Effector CD8-positive, alpha-beta T cell (primary cell): ENCODE results near the gene AKNA.
"Not testable (repeated sequence)": the region's sequence is repeated elsewhere in the genome, so short reads cannot be mapped to it uniquely, and the experiment has no call there.

Source experiments
- DNase-seq: peaks from one replicate; lab custom pipeline; 2025; lab: John Stamatoyannopoulos, UW

Gene AKNA

DNA sequence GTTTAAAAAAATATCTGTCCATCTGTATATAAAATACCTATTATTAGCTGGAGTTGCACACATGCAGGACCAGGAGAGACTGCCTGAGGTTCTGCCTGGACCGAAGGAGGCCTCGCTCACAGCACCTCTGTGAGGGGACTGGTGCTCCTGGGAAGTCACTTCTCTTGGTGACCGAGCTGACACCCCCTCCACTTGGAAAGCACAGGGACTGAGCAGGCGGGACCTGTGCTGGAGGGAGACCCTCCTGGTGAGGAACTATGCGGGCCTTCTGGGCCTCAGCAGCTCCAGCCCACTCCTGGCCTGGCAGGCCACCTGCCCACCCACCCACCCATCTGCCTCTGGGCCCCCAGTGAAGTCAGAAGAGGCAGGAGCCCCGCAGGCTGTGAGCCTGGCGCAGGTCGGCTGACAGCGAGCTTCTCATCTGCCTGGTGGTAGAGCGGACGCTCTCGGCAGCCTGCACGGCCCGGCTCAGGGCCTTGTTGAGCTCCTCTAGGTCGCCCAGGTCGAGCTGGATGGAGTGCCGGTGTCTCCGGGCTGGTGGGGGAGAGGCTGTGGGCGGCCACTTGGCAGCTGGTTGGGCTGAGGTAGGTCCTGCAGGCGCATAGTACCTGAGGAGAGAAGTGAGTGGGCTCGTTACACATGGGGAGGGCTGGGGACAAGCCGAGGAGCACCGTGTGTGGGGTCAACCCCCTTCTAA, 50.9 kb downstream of the AKNA start:
- no peak for DNase-seq

DNA sequence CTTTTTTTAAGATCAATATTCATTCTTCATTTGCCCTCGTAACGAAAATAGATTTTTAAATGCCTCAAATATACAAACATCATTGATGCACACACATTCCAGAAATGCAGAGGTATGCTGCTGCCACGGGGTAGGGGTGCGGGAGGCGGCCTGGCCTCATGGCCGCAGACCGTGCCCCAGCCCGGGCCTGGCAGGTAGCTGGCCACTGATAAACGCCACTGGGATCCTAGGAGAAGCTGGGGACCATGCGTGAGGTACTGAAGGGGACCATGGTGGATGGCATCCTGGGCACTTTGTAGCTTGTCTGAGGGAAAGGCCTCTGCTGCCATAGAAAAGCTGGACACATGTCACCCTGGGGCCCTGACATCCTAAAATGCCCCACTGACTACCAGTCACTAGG, 51.6 kb downstream of the AKNA start:
- no peak for DNase-seq

DNA sequence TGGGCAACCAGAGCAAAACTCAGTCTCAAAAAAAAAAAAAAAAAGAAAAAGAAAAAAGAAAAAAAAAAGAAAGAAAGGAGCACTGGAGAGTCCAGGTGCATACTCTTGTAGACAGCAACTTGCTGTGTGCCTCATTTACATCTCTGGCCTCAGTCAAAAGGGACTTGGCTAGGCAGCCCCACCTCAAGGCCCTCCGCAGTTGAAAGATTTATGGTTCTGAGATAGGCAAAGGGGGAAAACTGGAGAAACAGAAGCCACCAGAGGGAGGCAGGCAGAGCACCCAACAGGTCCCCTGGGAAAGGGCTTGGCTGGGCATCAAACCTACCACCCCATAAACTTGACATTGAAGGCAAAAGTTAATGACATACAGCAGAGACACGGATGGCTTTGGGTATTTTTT, 52.0 kb downstream of the AKNA start:
- no peak for DNase-seq

DNA sequence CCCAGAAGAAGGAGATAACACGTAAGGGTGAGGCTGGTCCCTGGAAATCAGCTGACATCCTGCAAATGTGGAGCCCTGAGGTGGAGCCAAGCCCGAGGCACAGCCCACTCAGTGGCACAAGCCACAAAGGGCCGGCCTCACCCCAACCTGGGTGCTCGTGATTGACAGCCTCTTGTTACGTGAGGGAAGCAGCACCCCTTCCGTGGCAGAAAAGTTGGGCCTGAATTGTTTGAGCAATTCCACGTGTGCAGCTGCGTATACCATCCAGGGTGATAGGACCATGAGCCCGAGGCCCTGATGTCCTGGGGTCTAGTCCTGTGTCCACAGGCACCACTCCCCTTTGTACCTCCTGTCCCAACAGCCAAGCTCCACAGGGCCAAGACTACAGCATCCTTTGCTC, 53.3 kb downstream of the AKNA start:
- DNase-seq, result no peak

DNA sequence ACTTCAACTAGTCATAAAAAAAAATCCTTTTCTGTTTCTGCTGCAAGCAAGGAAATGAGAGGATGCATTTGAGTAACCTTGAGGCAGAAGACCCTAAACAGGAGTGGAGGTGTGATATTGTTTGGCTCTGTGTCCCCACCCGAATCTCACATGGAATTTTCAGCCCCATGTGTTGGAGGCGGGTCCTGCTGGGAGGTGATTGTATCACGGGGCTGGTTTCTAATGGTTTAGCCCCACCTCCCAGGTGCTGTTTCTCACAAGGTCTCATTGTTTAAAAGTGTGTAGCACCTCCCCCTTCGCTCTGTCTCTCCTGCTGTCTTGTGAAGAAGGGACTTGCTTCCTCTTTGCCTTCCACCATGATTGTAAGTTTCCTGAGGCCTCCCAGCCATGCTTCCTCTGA, 54.1 kb downstream of the AKNA start:
- not testable (repeated sequence) for DNase-seq

DNA sequence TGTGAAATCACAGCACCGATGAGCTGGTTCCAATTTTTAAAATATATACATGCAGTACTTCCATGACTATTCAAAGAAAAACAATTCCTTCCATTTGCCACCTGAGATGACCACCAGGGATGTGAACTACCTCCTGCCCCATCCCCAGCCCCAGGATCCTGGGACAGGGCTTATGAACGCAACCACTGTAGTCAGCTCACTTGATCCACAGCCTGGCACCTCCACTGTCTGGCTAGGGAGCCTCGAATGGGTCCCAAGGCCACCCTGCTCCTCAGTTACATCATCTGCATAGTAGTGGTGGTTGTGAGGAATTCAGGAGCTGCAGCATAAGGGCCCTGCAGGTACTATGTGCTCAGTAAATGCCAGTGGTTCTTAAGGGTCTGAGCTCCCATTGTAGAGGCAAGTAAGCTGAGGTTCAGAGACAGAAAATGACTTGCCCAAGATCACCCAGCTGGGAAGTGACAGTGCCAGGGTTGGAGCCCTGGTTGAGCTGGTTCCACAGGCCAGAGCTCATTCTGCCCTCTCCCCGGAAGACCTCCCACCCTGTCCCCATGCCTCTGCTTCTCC, 55.2 kb downstream of the AKNA start:
- not testable (repeated sequence) for DNase-seq

DNA sequence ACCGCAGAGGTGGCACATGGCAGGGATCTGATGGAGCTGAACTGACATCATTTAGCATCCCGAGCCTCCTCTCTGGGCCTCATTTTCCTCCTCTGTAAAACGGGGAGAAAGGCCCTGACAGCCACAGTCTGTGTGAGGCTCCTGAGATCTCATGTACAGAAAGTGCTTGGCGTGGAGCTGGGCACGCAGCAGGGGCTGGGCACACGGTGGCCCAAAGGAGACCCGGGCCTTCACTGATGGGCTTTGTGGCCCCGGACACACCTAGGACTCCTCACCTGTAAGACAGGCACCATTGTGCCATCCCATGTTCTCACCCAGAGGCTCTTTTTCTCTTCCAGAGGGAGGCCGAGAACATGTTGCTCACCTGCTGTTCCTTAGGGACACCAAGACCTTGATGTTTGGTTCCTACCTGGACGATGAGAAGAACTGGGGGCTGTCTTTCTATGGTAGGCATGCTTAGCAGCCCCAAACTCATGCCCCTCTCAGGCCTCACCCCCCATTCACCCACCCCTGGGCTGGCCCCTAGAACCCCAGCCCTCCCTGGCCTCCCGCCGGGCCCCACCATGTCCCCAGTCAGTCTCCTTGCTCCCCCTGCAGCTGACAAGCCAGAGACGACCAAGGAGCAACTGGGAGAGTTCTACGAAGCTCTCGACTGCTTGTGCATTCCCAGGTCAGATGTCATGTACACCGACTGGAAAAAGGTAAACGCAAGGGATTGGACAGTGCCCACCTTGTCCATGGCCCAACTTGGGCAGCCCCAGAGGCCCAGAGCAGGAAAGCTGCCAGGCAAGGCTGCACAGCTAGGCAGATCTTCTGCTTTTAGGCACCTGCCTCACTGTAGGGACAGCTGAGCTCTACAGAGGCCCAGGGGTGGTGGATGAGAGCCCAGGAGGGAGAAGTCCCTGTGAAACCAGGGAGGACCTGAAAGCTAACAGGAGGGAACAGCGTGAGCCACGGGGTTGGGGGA, 56.3 kb downstream of the AKNA start:
- DNase-seq, result not testable (repeated sequence)

DNA sequence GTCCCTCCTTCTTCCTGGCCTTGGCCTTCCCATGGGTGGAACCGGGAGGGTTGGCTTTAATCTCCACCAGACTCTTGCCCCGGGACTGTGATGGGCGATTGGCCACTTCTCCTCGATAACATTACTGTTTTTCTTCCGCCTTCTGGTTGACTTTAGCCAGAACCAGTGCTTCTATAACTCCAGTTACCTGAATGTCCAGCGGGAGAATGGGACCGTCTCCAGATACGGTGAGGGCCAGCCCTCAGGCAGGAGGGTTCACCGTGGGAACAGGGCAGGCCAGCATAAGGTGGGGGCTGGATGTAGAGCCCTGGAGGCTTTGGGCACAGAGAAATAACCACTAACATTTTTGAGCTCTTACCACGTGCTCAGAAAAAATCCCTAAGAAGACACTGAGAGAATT, 57.1 kb downstream of the AKNA start:
- no peak for DNase-seq

DNA sequence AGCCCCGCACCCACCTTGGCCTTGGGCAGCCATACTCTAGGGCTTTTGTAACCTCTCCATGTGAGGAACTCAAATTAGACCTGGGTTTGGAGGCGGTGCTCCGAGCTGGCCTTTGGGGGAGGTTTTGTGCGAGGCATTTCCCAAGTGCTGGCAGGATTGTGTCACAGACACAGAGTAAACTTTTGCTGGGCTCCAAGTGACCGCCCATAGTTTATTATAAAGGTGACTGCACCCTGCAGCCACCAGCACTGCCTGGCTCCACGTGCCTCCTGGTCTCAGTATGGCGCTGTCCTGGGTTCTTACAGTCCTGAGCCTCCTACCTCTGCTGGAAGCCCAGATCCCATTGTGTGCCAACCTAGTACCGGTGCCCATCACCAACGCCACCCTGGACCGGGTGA, 58.2 kb downstream of the AKNA start, which contains the start of gene ORM2:
Gene ORM2 (plus strand): TSS at position 245 of the 398 bp plus-strand sequence. CDS start 36 bp downstream, at position 281.
- not testable (repeated sequence) for DNase-seq

DNA sequence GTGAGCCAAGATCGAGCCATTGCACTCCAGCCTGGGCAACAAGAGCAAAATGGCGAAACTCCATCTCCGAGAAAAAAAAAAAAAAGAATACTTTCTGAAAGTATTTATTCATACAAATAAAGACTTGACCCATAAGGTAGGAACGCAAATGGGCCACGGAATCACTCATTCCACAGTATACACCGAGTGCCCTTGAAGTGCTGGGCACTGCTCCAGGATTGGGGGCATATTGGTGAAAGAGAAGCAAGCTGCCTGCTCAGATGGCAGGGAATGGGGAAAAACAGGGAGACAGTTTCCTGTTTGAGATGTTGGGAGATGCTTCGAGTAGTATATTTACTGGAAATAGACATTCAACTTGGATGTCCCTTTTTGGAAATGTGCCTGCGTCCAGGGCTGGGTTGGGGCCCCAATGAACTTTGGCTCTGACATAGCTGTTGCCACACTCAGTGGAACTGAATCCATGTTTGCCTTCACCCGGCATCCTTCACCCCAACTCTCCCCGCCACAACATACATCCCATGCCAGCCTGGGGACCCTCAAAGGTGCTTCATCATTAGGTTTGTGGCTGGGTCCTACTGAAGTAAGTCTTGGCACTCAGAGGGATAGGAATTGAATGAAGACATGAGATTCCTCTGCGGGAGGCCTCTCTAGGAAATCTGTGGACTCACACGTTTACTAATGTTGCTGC, 58.7 kb downstream of the AKNA start:
- not testable (repeated sequence) for DNase-seq

DNA sequence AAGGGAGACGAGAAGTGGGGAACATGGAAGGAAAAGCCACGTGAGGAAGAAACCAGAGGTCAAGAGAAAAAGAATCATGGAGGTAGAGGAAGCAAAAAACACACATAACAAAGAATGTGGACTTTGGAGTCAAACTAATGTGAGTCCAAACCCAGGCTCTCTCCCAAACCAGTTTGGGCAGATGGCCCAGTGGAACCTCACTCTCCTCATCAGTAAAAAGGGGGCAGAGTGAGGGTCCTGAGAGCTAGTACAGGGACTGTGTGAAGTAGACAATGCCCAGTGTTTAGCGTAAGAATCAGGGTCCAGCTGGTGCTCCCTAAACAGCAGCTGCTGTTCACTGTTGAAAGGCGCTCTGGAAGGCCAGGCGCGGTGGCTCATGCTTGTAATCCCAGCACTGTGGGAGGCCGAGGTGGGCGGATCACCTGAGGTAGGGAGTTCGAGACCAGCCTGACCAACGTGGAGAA, 59.4 kb downstream of the AKNA start:
- not testable (repeated sequence) for DNase-seq

DNA sequence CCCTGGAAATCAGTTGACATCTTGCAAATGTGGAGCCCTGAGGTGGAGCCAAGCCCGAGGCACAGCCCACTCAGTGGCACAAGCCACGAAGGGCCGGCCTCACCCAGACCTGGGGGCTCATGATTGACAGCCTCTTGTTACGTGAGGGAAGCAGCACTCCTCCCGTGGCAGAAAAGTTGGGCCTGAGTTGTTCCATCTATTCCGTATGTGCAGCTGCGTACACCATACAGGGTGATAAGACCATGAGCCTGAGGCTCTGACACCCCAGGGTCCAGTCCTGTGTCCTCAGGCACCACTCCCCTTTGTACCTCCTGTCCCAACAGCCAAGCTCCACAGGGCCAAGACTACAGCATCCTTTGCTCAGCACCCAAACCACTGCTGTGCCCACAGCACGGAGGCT, 60.0 kb downstream of the AKNA start:
- no peak for DNase-seq

DNA sequence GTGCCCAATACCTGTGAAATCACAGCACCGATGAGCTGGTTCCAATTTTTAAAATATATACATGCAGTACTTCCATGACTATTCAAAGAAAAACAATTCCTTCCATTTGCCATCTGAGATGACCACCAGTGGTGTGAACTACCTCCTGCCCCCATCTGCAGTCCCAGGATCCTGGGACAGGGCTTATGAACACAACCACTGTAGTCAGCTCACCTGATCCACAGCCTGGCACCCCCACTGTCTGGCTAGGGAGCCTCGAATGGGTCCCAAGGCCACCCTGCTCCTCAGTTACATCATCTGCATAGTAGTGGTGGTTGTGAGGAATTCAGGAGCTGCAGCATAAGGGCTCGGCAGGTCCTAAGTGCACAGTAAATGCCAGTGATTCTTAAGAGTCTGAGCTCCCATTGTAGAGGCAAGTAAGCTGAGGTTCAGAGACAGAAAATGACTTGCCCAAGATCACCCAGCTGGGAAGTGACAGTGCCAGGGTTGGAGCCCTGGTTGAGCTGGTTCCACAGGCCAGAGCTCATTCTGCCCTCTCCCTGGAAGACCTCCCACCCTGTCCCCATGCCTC, 62.0 kb downstream of the AKNA start:
- not testable (repeated sequence) for DNase-seq

DNA sequence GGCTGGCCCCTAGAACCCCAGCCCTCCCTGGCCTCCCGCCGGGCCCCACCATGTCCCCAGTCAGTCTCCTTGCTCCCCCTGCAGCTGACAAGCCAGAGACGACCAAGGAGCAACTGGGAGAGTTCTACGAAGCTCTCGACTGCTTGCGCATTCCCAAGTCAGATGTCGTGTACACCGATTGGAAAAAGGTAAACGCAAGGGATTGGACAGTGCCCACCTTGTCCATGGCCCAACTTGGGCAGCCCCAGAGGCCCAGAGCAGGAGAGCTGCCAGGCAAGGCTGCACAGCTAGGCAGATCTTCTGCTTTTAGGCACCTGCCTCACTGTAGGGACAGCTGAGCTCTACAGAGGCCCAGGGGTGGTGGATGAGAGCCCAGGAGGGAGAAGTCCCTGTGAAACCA, 62.8 kb downstream of the AKNA start:
- DNase-seq, result not testable (repeated sequence)

DNA sequence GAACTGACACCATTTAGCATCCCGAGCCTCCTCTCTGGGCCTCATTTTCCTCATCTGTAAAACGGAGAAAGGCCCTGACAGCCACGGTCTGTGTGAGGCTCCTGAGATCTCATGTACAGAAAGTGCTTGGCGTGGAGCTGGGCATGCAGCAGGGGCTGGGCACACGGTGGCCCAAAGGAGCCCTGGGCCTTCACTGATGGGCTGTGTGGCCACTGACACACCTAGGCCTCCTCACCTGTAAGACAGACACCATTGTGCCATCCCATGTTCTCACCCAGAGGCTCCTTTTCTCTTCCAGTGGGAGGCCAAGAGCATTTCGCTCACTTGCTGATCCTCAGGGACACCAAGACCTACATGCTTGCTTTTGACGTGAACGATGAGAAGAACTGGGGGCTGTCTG, 63.3 kb downstream of the AKNA start:
- DNase-seq, result no peak

DNA sequence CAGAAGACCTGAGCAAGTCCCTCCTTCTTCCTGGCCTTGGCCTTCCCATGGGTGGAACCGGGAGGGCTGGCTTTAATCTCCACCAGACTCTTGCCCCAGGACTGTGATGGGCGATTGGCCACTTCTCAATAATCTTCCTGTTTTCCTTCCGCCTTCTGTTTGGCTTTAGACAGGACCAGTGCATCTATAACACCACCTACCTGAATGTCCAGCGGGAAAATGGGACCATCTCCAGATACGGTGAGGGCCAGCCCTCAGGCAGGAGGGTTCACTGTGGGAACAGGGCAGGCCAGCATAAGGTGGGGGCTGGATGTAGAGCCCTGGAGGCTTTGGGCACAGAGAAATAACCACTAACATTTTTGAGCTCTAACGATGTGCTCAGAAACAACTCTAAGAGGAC, 63.9 kb downstream of the AKNA start:
- not testable (repeated sequence) for DNase-seq

DNA sequence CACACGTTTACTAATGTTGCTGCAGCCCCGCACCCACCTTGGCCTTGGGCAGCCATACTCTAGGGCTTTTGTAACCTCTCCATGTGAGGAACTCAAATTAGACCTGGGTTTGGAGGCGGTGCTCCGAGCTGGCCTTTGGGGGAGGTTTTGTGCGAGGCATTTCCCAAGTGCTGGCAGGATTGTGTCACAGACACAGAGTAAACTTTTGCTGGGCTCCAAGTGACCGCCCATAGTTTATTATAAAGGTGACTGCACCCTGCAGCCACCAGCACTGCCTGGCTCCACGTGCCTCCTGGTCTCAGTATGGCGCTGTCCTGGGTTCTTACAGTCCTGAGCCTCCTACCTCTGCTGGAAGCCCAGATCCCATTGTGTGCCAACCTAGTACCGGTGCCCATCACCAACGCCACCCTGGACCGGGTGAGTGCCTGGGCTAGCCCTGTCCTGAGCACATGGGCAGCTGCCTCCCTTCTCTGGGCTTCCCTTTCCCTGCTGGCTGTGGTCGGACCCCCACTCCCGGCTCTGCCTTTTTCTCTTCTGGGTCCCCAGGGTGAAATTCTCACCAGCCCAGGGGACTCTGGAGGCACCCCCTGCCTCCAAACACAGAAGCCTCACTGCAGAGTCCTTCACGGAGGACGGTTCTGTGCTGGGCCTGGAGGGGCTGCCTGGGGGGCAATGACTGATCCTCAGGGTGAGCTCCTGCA, 64.8 kb downstream of the AKNA start, which contains the start of gene ORM1:
Gene ORM1 (plus strand): TSS at position 268 of the 701 bp plus-strand sequence. CDS start 36 bp downstream, at position 304.
- DNase-seq, result not testable (repeated sequence)

DNA sequence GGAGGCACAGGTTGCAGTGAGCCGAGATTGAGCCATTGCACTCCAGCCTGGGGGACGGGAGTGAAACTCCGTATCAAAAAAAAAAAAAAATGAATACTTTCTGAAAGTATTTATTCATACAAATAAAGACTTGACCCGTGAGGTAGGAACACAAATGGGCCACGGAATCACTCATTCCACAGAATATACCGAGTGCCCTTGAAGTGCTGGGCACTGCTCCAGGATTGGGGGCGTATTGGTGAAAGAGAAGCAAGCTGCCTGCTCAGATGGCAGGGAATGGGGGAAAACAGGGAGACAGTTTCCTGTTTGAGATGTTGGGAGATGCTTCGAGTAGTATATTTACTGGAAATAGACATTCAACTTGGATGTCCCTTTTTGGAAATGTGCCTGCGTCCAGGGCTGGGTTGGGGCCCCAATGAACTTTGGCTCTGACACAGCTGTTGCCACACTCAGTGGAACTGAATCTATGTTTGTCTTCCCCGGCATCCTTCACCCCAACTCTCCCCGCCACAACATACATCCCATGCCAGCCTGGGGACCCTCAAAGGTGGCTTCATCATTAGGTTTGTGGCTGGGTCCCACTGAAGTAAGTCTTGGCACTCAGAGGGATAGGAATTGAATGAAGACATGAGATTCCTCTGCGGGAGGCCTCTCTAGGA, 65.5 kb downstream of the AKNA start:
- not testable (repeated sequence) for DNase-seq

DNA sequence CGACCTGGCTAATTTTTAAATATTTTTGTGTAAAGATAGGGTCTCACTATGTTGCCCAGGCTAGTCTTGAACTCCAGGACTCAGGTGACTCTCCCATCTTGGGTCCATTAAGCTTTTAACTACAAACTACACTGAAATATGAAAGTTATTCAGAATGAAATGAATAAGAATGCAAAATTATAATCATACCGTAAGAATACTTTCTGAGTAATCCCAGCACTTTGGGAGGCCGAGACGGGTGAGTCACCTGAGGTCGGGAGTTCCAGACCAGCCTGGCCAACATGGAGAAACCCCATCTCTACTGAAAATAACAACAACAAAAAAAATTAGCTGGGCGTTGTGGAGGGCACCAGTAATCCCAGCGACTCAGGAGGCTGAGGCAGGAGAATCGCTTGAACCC, 66.0 kb downstream of the AKNA start:
- no peak for DNase-seq

DNA sequence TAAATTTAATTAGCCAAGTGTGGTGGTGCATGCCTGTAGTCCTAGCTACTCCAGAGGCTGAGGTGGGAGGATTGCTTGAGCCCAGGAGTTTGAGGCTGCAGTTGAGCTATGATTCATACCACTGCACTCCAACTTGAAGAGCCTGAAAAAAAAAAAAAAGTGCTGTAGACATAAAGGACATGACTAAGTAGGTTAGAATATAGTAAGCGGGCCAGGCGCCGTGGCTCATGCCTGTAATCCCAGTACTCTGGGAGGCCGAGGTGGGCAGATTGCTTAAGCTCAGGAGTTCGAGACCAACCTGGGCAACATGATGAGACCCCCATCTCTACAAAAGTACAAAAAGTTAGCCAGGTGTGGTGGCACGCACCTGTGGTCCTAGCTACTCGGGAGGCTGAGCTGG, 67.1 kb downstream of the AKNA start:
- DNase-seq, result not testable (repeated sequence)
